A673 (cell line): Measurements from ENCODE around the gene KCNC1. TPM values are rescaled to one million over a fixed set of nuclear protein-coding genes. Genes with fewer than 3 reads are reported as not detected.

ENCODE experiments used
- BruUV-seq: library from RNA; stranded (reverse); fragments of 400-500 nt; replicated peaks from 2 replicates; lab custom pipeline; 2021; lab: Mats Ljungman, UMichigan
- CTCF ChIA-PET: fragments of 300-600 bp; sonication (Branson Sonifier 250); formaldehyde crosslinking; loops from one replicate; lab custom pipeline; 2022; ENCODE audit warnings: antibody characterized with exemption; lab: Charles Lee
- POLR2A ChIA-PET: fragments of 300-600 bp; sonication (Branson Sonifier 250); formaldehyde crosslinking; loops from one replicate; lab custom pipeline; 2022; ENCODE audit warnings: antibody characterized with exemption; ENCODE audit not compliant: low non-redundant PET; lab: Charles Lee
- DNase-seq: peaks from one replicate; pipeline ENCODE4 v3.0.0-alpha.2; 2015; ENCODE audit warnings: low spot score
- H3K27ac ChIP-seq: fragments of 200-600 bp; sonication (generic); 2 replicates; pipeline ENCODE4 v1.5.1; 2016; ENCODE audit warnings: mixed run types, low read depth, mild to moderate bottlenecking, mixed read lengths, antibody characterized with exemption, low read length; ENCODE audit not compliant: poor library complexity, severe bottlenecking
- H3K27me3 ChIP-seq: fragments of 200-600 bp; sonication (generic); replicated peaks from 2 replicates; pipeline ENCODE4 v1.6.1; 2017; ENCODE audit warnings: mixed run types, low read depth, mild to moderate bottlenecking, mixed read lengths, antibody characterized with exemption, low read length; ENCODE audit not compliant: insufficient read depth, poor library complexity
- H3K36me3 ChIP-seq: fragments of 200-600 bp; sonication (generic); 2 replicates; pipeline ENCODE4 v1.6.1; 2016; ENCODE audit warnings: mixed run types, mild to moderate bottlenecking, mixed read lengths, antibody characterized with exemption, low read length; ENCODE audit not compliant: insufficient read depth, poor library complexity, severe bottlenecking
- H3K4me1 ChIP-seq: fragments of 200-600 bp; sonication (generic); 2 replicates; pipeline ENCODE4 v1.6.1; 2017; ENCODE audit warnings: mixed run types, mild to moderate bottlenecking, mixed read lengths, antibody characterized with exemption, low read length; ENCODE audit not compliant: insufficient read depth, poor library complexity, severe bottlenecking
- H3K4me3 ChIP-seq: fragments of 200-600 bp; sonication (generic); 2 replicates; pipeline ENCODE4 v1.5.1; 2016; ENCODE audit warnings: low read depth, mixed run types, mild to moderate bottlenecking, mixed read lengths, low read length; ENCODE audit not compliant: poor library complexity, severe bottlenecking
- H3K9me3 ChIP-seq: fragments of 200-600 bp; sonication (generic); 2 replicates; pipeline ENCODE4 v1.6.1; 2016; ENCODE audit warnings: mixed run types, low read depth, mild to moderate bottlenecking, mixed read lengths, antibody characterized with exemption, low read length; ENCODE audit not compliant: poor library complexity, severe bottlenecking
- EZH2 ChIP-seq: fragments of 200-600 bp; sonication (generic); IDR thresholded peaks from 2 replicates; pipeline ENCODE4 v1.6.1; 2017; ENCODE audit warnings: borderline replicate concordance, low read depth, mild to moderate bottlenecking, mixed read lengths, antibody characterized with exemption, low read length; ENCODE audit not compliant: poor library complexity, severe bottlenecking
- intact Hi-C: fragments of 100-400 bp; cut with micrococcal nuclease; formaldehyde crosslinking; loops from one replicate; pipeline ENCODE4 v1.10.0; 2022; ENCODE audit not compliant: unreplicated experiment
- total RNA-seq: library from RNA; stranded (reverse); gene quantifications from 2 replicates; pipeline ENCODE4 v1.2.3, GENCODE V29; 2021
- TF ChIP-seq, protein P1 (sequence below): fragments of 300-800, 200-600 bp; sonication (generic); conservative IDR thresholded peaks from 2 replicates; pipeline ENCODE4 v1.5.1; 2017; ENCODE audit warnings: low read depth, mild to moderate bottlenecking, antibody characterized with exemption, low read length, moderate library complexity, mixed read lengths

The KCNC1 gene
- total RNA-seq, 1 experiment from 2014 or later, result 0.09 TPM

DNA sequence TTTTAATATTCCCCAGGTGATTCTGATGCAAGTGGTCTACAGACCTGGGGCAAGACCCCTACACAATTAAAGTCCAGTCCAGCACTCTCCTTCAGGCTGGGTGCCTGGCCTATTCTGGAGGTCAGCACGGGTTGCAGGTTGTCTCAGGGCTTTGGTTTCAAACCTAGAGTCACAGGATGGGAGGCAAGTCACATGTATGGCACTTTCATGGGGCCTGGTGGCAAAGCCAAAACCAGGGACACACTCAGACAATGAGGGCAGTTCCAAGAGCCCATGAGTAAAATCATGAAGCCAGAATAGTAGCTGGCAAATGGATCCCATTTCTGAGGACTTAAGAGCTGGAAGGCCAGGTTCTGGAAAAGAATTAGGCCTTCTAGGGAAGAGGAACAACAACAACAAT, 96.6 kb downstream of the KCNC1 start:
- no TSS peak for BruUV-seq
- DNase-seq, result no peak
- CTCF ChIA-PET, result no interaction called here
- no peak overlapping the region for H3K27ac ChIP-seq
- TF ChIP-seq, protein P1, sequence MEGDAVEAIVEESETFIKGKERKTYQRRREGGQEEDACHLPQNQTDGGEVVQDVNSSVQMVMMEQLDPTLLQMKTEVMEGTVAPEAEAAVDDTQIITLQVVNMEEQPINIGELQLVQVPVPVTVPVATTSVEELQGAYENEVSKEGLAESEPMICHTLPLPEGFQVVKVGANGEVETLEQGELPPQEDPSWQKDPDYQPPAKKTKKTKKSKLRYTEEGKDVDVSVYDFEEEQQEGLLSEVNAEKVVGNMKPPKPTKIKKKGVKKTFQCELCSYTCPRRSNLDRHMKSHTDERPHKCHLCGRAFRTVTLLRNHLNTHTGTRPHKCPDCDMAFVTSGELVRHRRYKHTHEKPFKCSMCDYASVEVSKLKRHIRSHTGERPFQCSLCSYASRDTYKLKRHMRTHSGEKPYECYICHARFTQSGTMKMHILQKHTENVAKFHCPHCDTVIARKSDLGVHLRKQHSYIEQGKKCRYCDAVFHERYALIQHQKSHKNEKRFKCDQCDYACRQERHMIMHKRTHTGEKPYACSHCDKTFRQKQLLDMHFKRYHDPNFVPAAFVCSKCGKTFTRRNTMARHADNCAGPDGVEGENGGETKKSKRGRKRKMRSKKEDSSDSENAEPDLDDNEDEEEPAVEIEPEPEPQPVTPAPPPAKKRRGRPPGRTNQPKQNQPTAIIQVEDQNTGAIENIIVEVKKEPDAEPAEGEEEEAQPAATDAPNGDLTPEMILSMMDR, result no peak
- TF ChIP-seq EZH2, result no peak
- intact Hi-C loops, result no loop called here
- POLR2A ChIA-PET, result no interaction called here
- no peaks in the 10 kb centered on the region for H3K36me3 ChIP-seq
- no peaks in the 10 kb centered on the region for H3K4me1 ChIP-seq
- no peak overlapping the region for H3K4me3 ChIP-seq
- H3K27me3 ChIP-seq, result no peaks in the 10 kb centered on the region
- H3K9me3 ChIP-seq, result no peaks in the 10 kb centered on the region

DNA sequence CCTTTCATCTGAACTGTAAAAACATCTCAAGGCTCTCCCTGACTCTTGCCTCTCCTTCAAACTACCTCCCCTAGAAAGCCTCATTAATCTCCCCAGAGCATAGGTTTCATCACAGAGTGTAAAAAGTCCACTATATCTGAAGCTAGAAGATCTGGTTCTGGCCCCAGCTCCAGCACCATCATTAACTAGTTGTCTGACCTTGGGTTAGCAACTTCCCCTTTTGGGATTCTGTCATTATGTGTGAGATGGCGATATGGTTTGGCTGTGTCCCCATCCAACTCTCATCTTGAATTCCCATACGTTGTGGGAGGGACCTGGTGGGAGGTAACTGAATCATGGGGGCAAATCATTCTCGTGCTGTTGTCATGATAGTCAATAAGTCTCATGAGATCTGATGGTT, 97.3 kb downstream of the KCNC1 start:
- Histone ChIP-seq H3K27ac (no peak overlapping the region), H3K36me3 (no peaks in the 10 kb centered on the region), H3K4me1 (no peaks in the 10 kb centered on the region), H3K27me3 (no peaks in the 10 kb centered on the region), H3K4me3 (no peak overlapping the region), H3K9me3 (no peaks in the 10 kb centered on the region)
- TF ChIP-seq, protein P1, result no peak
- no peak for TF ChIP-seq EZH2
- DNase-seq, result no peak
- POLR2A ChIA-PET, result no interaction called here
- CTCF ChIA-PET, result no interaction called here
- BruUV-seq, result no TSS peak
- intact Hi-C loops, result no loop called here

Other genes starting within 250 kb of the KCNC1 start
- not detected in 2 replicates for gene USH1C, start 190.4 kb upstream of the KCNC1 start, total RNA-seq
- not detected in 2 replicates for gene OTOG, start 187.5 kb upstream of the KCNC1 start, total RNA-seq
- gene MYOD1, start 15.2 kb upstream of the KCNC1 start, total RNA-seq, result not detected in 2 replicates